ENCODE results near the gene PXT1. TPM values are rescaled to one million over a fixed set of nuclear protein-coding genes. Genes with fewer than 3 reads are reported as not detected.

PXT1 gene
- polyA plus RNA-seq, 1 donor (not counting 4 experiments of a cell fraction or from before 2014, with no cell fraction given) = 0.08 TPM

DNA sequence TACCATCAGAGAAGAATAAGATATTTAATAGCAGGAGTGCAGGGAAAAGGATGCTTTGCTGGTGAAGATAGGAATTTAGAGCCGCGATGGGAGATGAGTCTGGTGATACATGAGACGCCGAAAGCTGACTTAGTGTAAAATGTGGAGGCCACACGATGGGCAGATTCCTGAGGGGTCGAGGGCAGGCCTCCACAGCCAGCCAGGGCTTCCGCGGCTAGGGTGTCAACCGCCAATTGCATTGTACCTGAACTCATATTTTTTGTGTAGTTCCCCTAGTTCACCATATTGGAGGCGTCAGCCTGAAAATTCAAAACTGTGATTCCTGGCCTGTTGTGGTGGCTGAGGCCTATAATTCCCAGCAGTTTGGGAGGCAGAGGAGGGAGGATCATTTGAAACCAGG, 63.7 kb downstream of the PXT1 start:
- no peak overlapping the region for H2AFZ ChIP-seq (ENCODE audit: control insufficient read depth, low read length)
- H4K20me1 ChIP-seq (ENCODE audit: control insufficient read depth, extremely low read depth, insufficient read depth, low read length) = no peaks in the 10 kb centered on the region
- H3K4me3 ChIP-seq (ENCODE audit: control insufficient read depth in 2 of 3, extremely low read depth in 1 of 3, insufficient read depth in 2 of 3, low read depth in 1 of 3, low read length in 3 of 3) = no peak overlapping the region
- H3K9ac ChIP-seq (ENCODE audit: control insufficient read depth, extremely low read depth, insufficient read depth, low read length) = no peak overlapping the region
- H3K9me3 ChIP-seq (ENCODE audit: control insufficient read depth, low read depth, low read length) = no peaks in the 10 kb centered on the region
- dilution Hi-C loops (cut with MboI; ENCODE audit: extremely low pct_ligation_motif_present, low sequenced_read_pairs) = no loop called here
- no peak overlapping the region for H3K4me2 ChIP-seq (ENCODE audit: control insufficient read depth, extremely low read depth, insufficient read depth, low read depth, low read length)
- H3K36me3 ChIP-seq (ENCODE audit: control insufficient read depth in 2 of 2, extremely low read depth in 1 of 2, insufficient read depth in 2 of 2, low read length in 2 of 2) = no peaks in the 10 kb centered on the region
- TF ChIP-seq, protein P1, sequence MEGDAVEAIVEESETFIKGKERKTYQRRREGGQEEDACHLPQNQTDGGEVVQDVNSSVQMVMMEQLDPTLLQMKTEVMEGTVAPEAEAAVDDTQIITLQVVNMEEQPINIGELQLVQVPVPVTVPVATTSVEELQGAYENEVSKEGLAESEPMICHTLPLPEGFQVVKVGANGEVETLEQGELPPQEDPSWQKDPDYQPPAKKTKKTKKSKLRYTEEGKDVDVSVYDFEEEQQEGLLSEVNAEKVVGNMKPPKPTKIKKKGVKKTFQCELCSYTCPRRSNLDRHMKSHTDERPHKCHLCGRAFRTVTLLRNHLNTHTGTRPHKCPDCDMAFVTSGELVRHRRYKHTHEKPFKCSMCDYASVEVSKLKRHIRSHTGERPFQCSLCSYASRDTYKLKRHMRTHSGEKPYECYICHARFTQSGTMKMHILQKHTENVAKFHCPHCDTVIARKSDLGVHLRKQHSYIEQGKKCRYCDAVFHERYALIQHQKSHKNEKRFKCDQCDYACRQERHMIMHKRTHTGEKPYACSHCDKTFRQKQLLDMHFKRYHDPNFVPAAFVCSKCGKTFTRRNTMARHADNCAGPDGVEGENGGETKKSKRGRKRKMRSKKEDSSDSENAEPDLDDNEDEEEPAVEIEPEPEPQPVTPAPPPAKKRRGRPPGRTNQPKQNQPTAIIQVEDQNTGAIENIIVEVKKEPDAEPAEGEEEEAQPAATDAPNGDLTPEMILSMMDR (optimal IDR thresholded peaks at IDR 0.05 in 1 of 3, IDR thresholded peaks at IDR 0.05 in 1 of 3, conservative IDR thresholded peaks at IDR 0.05 in 1 of 3; ENCODE audit: extremely low read depth in 1 of 3, insufficient read depth in 2 of 3, low read length in 3 of 3) = no peak
- no peak for TF ChIP-seq EZH2 (IDR thresholded peaks at IDR 0.05; ENCODE audit: low read length)
- FAIRE-seq (no peak), DNase-seq (ENCODE audit: low read depth, low spot score) (no peak)
- peaks cover 4% of the 10 kb centered on the region for H3K4me1 ChIP-seq (ENCODE audit: control insufficient read depth, extremely low read depth, insufficient read depth, low read length)
- no peaks in the 10 kb centered on the region for H3K9me1 ChIP-seq (ENCODE audit: control insufficient read depth, extremely low read depth, insufficient read depth, low read length)
- H3K27ac ChIP-seq (ENCODE audit: control insufficient read depth, insufficient read depth, low read length) = no peak overlapping the region
- no peaks in the 10 kb centered on the region for H3K79me2 ChIP-seq (ENCODE audit: control insufficient read depth, insufficient read depth, low read length)
- peaks cover 8% of the 10 kb centered on the region for H3K27me3 ChIP-seq (ENCODE audit: control insufficient read depth, extremely low read depth, insufficient read depth, low read length)

DNA sequence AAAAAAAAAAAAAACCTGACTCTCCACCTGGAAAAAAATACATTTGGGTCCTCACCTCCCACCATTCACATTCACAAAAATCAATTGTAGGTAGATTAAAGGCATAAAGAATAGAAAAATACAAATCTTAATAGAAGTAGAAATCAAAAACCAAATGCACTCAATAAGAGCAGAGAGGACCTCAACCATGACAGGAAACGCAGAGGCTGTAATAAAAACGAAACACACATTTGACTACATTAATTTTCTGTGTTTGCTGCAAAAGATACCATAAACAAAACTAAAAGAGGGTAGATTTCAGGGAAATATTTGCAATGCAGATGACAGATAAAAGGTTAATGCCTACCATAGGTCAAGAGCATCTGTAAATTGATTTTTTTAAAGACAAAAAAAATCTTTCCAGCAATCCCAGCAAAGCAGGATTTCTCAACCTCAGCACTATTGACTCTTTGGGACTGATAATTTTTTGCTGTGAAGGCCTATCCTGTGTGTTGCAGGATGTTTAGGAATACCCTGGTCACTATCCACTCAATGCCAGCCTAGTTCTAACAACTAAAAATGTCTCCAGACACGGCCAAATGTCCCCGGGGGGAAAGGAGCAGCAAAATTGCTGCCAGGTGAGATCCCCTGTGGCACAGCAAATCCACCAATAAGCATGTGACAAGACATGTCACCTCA, 64.3 kb downstream of the PXT1 start:
- Histone ChIP-seq H3K9me3 (ENCODE audit: control insufficient read depth, low read depth, low read length) (no peaks in the 10 kb centered on the region), H3K4me3 (ENCODE audit: control insufficient read depth in 2 of 3, extremely low read depth in 1 of 3, insufficient read depth in 2 of 3, low read depth in 1 of 3, low read length in 3 of 3) (no peak overlapping the region), H3K79me2 (ENCODE audit: control insufficient read depth, insufficient read depth, low read length) (no peaks in the 10 kb centered on the region), H3K9ac (ENCODE audit: control insufficient read depth, extremely low read depth, insufficient read depth, low read length) (no peak overlapping the region), H3K4me2 (ENCODE audit: control insufficient read depth, extremely low read depth, insufficient read depth, low read depth, low read length) (no peak overlapping the region), H3K27me3 (ENCODE audit: control insufficient read depth, extremely low read depth, insufficient read depth, low read length) (peaks cover 8% of the 10 kb centered on the region), H3K4me1 (ENCODE audit: control insufficient read depth, extremely low read depth, insufficient read depth, low read length) (peaks cover 8% of the 10 kb centered on the region), H3K36me3 (ENCODE audit: control insufficient read depth in 2 of 2, extremely low read depth in 1 of 2, insufficient read depth in 2 of 2, low read length in 2 of 2) (no peaks in the 10 kb centered on the region), H2AFZ (ENCODE audit: control insufficient read depth, low read length) (no peak overlapping the region), H3K9me1 (ENCODE audit: control insufficient read depth, extremely low read depth, insufficient read depth, low read length) (no peaks in the 10 kb centered on the region), H4K20me1 (ENCODE audit: control insufficient read depth, extremely low read depth, insufficient read depth, low read length) (no peaks in the 10 kb centered on the region), H3K27ac (ENCODE audit: control insufficient read depth, insufficient read depth, low read length) (no peak overlapping the region)
- no peak for TF ChIP-seq EZH2 (IDR thresholded peaks at IDR 0.05; ENCODE audit: low read length)
- TF ChIP-seq, protein P1 (optimal IDR thresholded peaks at IDR 0.05 in 1 of 3, IDR thresholded peaks at IDR 0.05 in 1 of 3, conservative IDR thresholded peaks at IDR 0.05 in 1 of 3; ENCODE audit: extremely low read depth in 1 of 3, insufficient read depth in 2 of 3, low read length in 3 of 3) = no peak
- FAIRE-seq (no peak), DNase-seq (ENCODE audit: low read depth, low spot score) (no peak)
- dilution Hi-C loops (cut with MboI; ENCODE audit: extremely low pct_ligation_motif_present, low sequenced_read_pairs) = no loop called here

All from keratinocyte (primary cell).